ENCODE results near the gene WNT11. TPM values are rescaled to one million over a fixed set of nuclear protein-coding genes. Genes with fewer than 3 reads are reported as not detected.

Gene WNT11
- total and polyA plus RNA-seq, 2 of the 13 experiments (the other 11 are each of a cell fraction or from before 2014, with no cell fraction given): 0.34 to 0.66 TPM

- TF ChIP-seq ZNF503 (CRISPR knock-in tag; IDR thresholded peaks at IDR 0.05) (peak; percentile 40; the same call in 1 of the 2 replicates), TRAFD1 (CRISPR knock-in tag; IDR thresholded peaks at IDR 0.05; ENCODE audit: borderline replicate concordance) (no peak), ETS1 (CRISPR knock-in tag; IDR thresholded peaks at IDR 0.05) (no peak), ATF7-NPFF (CRISPR knock-in tag; IDR thresholded peaks at IDR 0.05; ENCODE audit: low read depth) (no peak), HOXA5 (CRISPR knock-in tag; IDR thresholded peaks at IDR 0.05) (no peak; the same call in 1 of the 2 replicates), CREBL2 (CRISPR knock-in tag; IDR thresholded peaks at IDR 0.05; ENCODE audit: borderline replicate concordance) (no peak), ZFP36L1 (CRISPR knock-in tag; IDR thresholded peaks at IDR 0.05) (no peak), ZNF136 (CRISPR knock-in tag; IDR thresholded peaks at IDR 0.05; ENCODE audit: low read depth) (no peak), RXRB (CRISPR knock-in tag; IDR thresholded peaks at IDR 0.05; ENCODE audit: borderline replicate concordance) (peak; percentile 44; the same call in 1 of the 2 replicates), REL (CRISPR knock-in tag; conservative IDR thresholded peaks at IDR 0.05) (0 out of 2 replicates have a peak, but pooled peaks have one; percentile 53), BRCA1 (CRISPR knock-in tag; IDR thresholded peaks at IDR 0.05) (no peak), ZNF30 (CRISPR knock-in tag; IDR thresholded peaks at IDR 0.05) (0 out of 2 replicates have a peak, but pooled peaks have one; percentile 44), SKIL (CRISPR knock-in tag; IDR thresholded peaks at IDR 0.05; ENCODE audit: borderline replicate concordance) (peak; percentile 50; the same call in 1 of the 2 replicates), ZBED4 (CRISPR knock-in tag; IDR thresholded peaks at IDR 0.05; ENCODE audit: borderline replicate concordance) (0 out of 2 replicates have a peak, but pooled peaks have one; percentile 45), ZNF776 (CRISPR knock-in tag; IDR thresholded peaks at IDR 0.05) (peak; percentile 22)
These were observed 2.4 kb upstream of the WNT11 start (continued) for GRCh38 chr11:76208438-76209374.
